Fibroblast of lung (primary cell): ENCODE results near the gene NADK.

Experiments
- CTCF ChIP-seq, 2 donors: IDR thresholded peaks in 1 of 2; conservative IDR thresholded peaks in 1 of 2; 1 replicate in 1 of 2; 2 replicates in 1 of 2; pipeline ENCODE4 v1.5.1; 2011 to 2012; ENCODE audit warnings: low read length in 2 of 2, control low read depth in 1 of 2, inconsistent platforms in 1 of 2, low read depth in 1 of 2, mild to moderate bottlenecking in 1 of 2
- EZH2 ChIP-seq: IDR thresholded peaks from 2 replicates; pipeline ENCODE4 v1.5.1; 2012; ENCODE audit warnings: low read length, control low read depth, mild to moderate bottlenecking; ENCODE audit errors: missing control alignments

- no peak for TF ChIP-seq CTCF (conservative IDR thresholded peaks at IDR 0.05 in 1 of 2, IDR thresholded peaks at IDR 0.05 in 1 of 2; ENCODE audit: low read depth in 1 of 2, low read length in 2 of 2)
- no peak for TF ChIP-seq EZH2
These were observed 29.9 kb upstream of the NADK start for GRCh38 chr1:1808206-1808605.
